HCT116 (cell line): ENCODE results near the gene GFOD1. TPM values are rescaled to one million over a fixed set of nuclear protein-coding genes. Genes with fewer than 3 reads are reported as not detected.

Experiments
- ATAC-seq: fragments of 200-7000 bp; cut with Tn5 transposase; 2 replicates; pipeline ENCODE4 v1.9.1; 2020; ENCODE audit warnings: mild to moderate bottlenecking, moderate library complexity
- BruUV-seq: library from RNA; stranded (reverse); fragments of 400-500 nt; replicated peaks from 2 replicates; lab custom pipeline; 2021; lab: Mats Ljungman, UMichigan
- CTCF ChIA-PET: fragments of 300-600 bp; sonication (Branson Sonifier 250); formaldehyde crosslinking; loops from one replicate; lab custom pipeline; 2021; ENCODE audit warnings: antibody characterized with exemption; lab: Charles Lee
- POLR2A ChIA-PET: fragments of 300-600, 350-600 bp; sonication (Branson Sonifier 250); formaldehyde crosslinking; loops from one replicate; lab custom pipeline; 2021; ENCODE audit warnings: antibody characterized with exemption; lab: Charles Lee
- RAD21 ChIA-PET, 2 experiments: fragments of 300-600 bp; sonication (Branson Sonifier 250); formaldehyde crosslinking; loops; one replicate each; lab custom pipeline; 2023; ENCODE audit warnings: low total read pairs in 2 of 2; ENCODE audit not compliant: uncharacterized antibody in 2 of 2, unreplicated experiment in 2 of 2, low non-redundant PET in 1 of 2; lab: Charles Lee
- DNase-seq: peaks from one replicate; pipeline ENCODE4 v3.0.0-alpha.2; 2010; ENCODE audit warnings: low read depth, low spot score
- H2AFZ ChIP-seq: fragments of 200-600 bp; shearing (Covaris generic), sonication (generic); 2 replicates; pipeline ENCODE4 v1.6.1; 2017; ENCODE audit warnings: low read depth, mixed run types, mixed read lengths, antibody characterized with exemption, low read length; ENCODE audit not compliant: poor library complexity, severe bottlenecking
- H3K27ac ChIP-seq: 2 replicates; pipeline ENCODE4 v1.5.1; 2012; ENCODE audit warnings: low read depth, low read length
- H3K27me3 ChIP-seq: fragments of 200-600 bp; sonication (generic); 2 replicates; pipeline ENCODE4 v1.6.1; 2016; ENCODE audit warnings: mixed run types, low read length, mixed read lengths; ENCODE audit not compliant: insufficient read depth
- H3K36me3 ChIP-seq, 2 experiments: fragments of 200-500 bp in 1 of 2; fragments of 200-600 bp in 1 of 2; sonication (Bioruptor generic) in 1 of 2; sonication (generic) in 1 of 2; 2 replicates each; pipeline versions ENCODE4 v1.5.1 to v1.6.1; 2014 to 2016; ENCODE audit warnings: low read length in 2 of 2, inconsistent platforms in 1 of 2, mixed read lengths in 1 of 2, mixed run types in 1 of 2; ENCODE audit not compliant: insufficient read depth in 2 of 2, control insufficient read depth in 1 of 2
- H3K4me1 ChIP-seq, 2 experiments: fragments of 200-600 bp in 1 of 2; sonication (generic) in 1 of 2; 2 replicates each; pipeline versions ENCODE4 v1.5.1 to v1.6.1; 2012 to 2017; ENCODE audit warnings: low read length in 2 of 2, inconsistent platforms in 1 of 2, mild to moderate bottlenecking in 1 of 2, mixed read lengths in 1 of 2, mixed run types in 1 of 2, moderate library complexity in 1 of 2; ENCODE audit not compliant: insufficient read depth in 2 of 2, control insufficient read depth in 1 of 2
- H3K4me2 ChIP-seq: fragments of 200-600 bp; sonication (generic); 2 replicates; pipeline ENCODE4 v1.6.1; 2017; ENCODE audit warnings: mixed run types, low read length, mixed read lengths
- H3K4me3 ChIP-seq, 2 experiments: fragments of 200-600 bp in 1 of 2; sonication (generic) in 1 of 2; replicated peaks in 1 of 2; 2 replicates each; pipeline ENCODE4 v1.5.1; 2011 to 2016; ENCODE audit warnings: low read length in 2 of 2, control low read depth in 1 of 2, low read depth in 1 of 2, mild to moderate bottlenecking in 1 of 2, mixed read lengths in 1 of 2, mixed run types in 1 of 2
- H3K79me2 ChIP-seq: fragments of 200-600 bp; sonication (generic); 2 replicates; pipeline ENCODE4 v1.6.1; 2017; ENCODE audit warnings: mild to moderate bottlenecking, mixed run types, low read length, moderate library complexity, mixed read lengths; ENCODE audit not compliant: insufficient read depth
- H3K9ac ChIP-seq: fragments of 200-600 bp; sonication (generic); 2 replicates; pipeline ENCODE4 v1.6.1; 2016; ENCODE audit warnings: low read length, mixed read lengths
- H3K9me2 ChIP-seq: fragments of 200-600 bp; sonication (generic), shearing (Covaris generic); 2 replicates; pipeline ENCODE4 v1.6.1; 2017; ENCODE audit warnings: mixed run types, mild to moderate bottlenecking, moderate library complexity; ENCODE audit not compliant: insufficient read depth
- H3K9me3 ChIP-seq, 2 experiments: fragments of 200-500 bp in 1 of 2; fragments of 200-600 bp in 1 of 2; sonication (Bioruptor generic) in 1 of 2; sonication (generic) in 1 of 2; 2 replicates each; pipeline ENCODE4 v1.6.1; 2014 to 2017; ENCODE audit warnings: low read length in 2 of 2, mixed read lengths in 2 of 2, inconsistent platforms in 1 of 2, low read depth in 1 of 2, mild to moderate bottlenecking in 1 of 2, mixed run types in 1 of 2, moderate library complexity in 1 of 2; ENCODE audit not compliant: control insufficient read depth in 1 of 2, insufficient read depth in 1 of 2
- H4K20me1 ChIP-seq: fragments of 200-600 bp; sonication (generic), shearing (Covaris generic); 2 replicates; pipeline ENCODE4 v1.6.1; 2017; ENCODE audit warnings: mixed run types, mild to moderate bottlenecking, moderate library complexity; ENCODE audit not compliant: insufficient read depth
- CBX3 ChIP-seq: IDR thresholded peaks from 2 replicates; pipeline ENCODE4 v1.6.1; 2012; ENCODE audit warnings: low read depth
- ELF1 ChIP-seq: IDR thresholded peaks from 2 replicates; pipeline ENCODE4 v1.6.1; 2012; ENCODE audit warnings: low read depth, borderline replicate concordance
- JUND ChIP-seq: IDR thresholded peaks from 2 replicates; pipeline ENCODE4 v1.6.1; 2012
- POLR2AphosphoS5 ChIP-seq: IDR thresholded peaks from 2 replicates; pipeline ENCODE4 v1.6.1; 2011; ENCODE audit warnings: mild to moderate bottlenecking, low read depth, low read length, moderate library complexity
- RAD21 ChIP-seq: IDR thresholded peaks from 2 replicates; pipeline ENCODE4 v1.6.1; 2012; ENCODE audit warnings: low read depth, mild to moderate bottlenecking
- SP1 ChIP-seq: IDR thresholded peaks from 2 replicates; pipeline ENCODE4 v1.6.1; 2012; ENCODE audit warnings: low read depth
- SRF ChIP-seq: IDR thresholded peaks from 2 replicates; pipeline ENCODE4 v1.6.1; 2012; ENCODE audit warnings: low read depth
- TCF7L2 ChIP-seq: IDR thresholded peaks from 2 replicates; pipeline ENCODE4 v1.7.0; 2011; ENCODE audit warnings: borderline replicate concordance, inconsistent platforms; ENCODE audit not compliant: insufficient read depth, insufficient read length; ENCODE audit errors: extremely low read depth
- ZFX ChIP-seq: fragments of 450-650 bp; IDR thresholded peaks from 2 replicates; pipeline ENCODE4 v1.6.1; 2017
- intact Hi-C: fragments of 100-400 bp; cut with micrococcal nuclease; formaldehyde crosslinking; loops from 2 replicates; pipeline ENCODE4 v1.10.0; 2022
- total RNA-seq: library from RNA; stranded (reverse); gene quantifications from one replicate; pipeline ENCODE4 v1.2.1, GENCODE V29; 2021; ENCODE audit not compliant: unreplicated experiment
- TF ChIP-seq, protein P1 (sequence below): IDR thresholded peaks from 2 replicates; pipeline ENCODE4 v1.6.1; 2012; ENCODE audit warnings: low read depth
- TF ChIP-seq, protein P2 (sequence below), 3 experiments: fragments of 200-600 bp in 1 of 3; sonication (generic) in 1 of 3; IDR thresholded peaks in 2 of 3; conservative IDR thresholded peaks in 1 of 3; 2 replicates each; pipeline ENCODE4 v1.5.1; 2012 to 2017; ENCODE audit warnings: low read depth in 2 of 3, low read length in 2 of 3, antibody characterized with exemption in 1 of 3, borderline replicate concordance in 1 of 3, control low read depth in 1 of 3, mild to moderate bottlenecking in 1 of 3, mixed read lengths in 1 of 3, mixed run types in 1 of 3, moderate library complexity in 1 of 3; ENCODE audit not compliant: insufficient read depth in 1 of 3
- TF ChIP-seq, protein P3 (sequence below): IDR thresholded peaks from 2 replicates; pipeline ENCODE4 v1.6.1; 2011; ENCODE audit warnings: mild to moderate bottlenecking, low read length, moderate library complexity; ENCODE audit not compliant: insufficient replicate concordance; ENCODE audit errors: extremely low read depth
- TF ChIP-seq, protein P4 (sequence below): IDR thresholded peaks from 2 replicates; pipeline ENCODE4 v1.6.1; 2012

Gene GFOD1
- total RNA-seq, 1 experiment from 2014 or later = 3.8 TPM

DNA sequence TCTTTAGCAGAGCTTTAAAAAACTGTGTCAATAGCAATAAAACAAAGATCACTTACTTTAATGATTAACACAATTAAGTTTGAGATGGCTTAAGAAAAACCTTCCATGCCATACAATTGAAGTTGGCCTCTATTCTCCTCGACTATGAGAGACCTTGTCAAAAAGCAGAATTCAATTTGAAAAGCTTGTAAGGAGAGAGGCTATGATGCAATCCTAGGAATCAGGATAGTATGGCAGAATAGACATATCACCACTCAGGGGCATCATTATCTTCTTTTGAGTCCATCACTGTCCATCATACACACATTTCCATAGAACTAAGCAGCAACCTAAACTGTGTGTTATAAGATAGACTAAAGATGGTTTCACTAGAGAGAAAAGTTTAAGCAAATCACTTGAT, 176.2 kb downstream of the GFOD1 start:
- H3K27me3 ChIP-seq = no peaks in the 10 kb centered on the region
- intact Hi-C loops = no loop called here
- H4K20me1 ChIP-seq = no peaks in the 10 kb centered on the region
- peaks cover 0 to 8% of the 10 kb centered on the region in 2 experiments; a peak in 2 of 4 replicates for H3K36me3 ChIP-seq
- H2AFZ ChIP-seq = no peak overlapping the region
- ChIA-PET RAD21 (no interaction called here), CTCF (no interaction called here), POLR2A (no interaction called here)
- BruUV-seq = no TSS peak
- H3K4me2 ChIP-seq = no peak overlapping the region
- no peak overlapping the region for H3K27ac ChIP-seq
- H3K79me2 ChIP-seq = no peaks in the 10 kb centered on the region
- TF ChIP-seq, protein P1, sequence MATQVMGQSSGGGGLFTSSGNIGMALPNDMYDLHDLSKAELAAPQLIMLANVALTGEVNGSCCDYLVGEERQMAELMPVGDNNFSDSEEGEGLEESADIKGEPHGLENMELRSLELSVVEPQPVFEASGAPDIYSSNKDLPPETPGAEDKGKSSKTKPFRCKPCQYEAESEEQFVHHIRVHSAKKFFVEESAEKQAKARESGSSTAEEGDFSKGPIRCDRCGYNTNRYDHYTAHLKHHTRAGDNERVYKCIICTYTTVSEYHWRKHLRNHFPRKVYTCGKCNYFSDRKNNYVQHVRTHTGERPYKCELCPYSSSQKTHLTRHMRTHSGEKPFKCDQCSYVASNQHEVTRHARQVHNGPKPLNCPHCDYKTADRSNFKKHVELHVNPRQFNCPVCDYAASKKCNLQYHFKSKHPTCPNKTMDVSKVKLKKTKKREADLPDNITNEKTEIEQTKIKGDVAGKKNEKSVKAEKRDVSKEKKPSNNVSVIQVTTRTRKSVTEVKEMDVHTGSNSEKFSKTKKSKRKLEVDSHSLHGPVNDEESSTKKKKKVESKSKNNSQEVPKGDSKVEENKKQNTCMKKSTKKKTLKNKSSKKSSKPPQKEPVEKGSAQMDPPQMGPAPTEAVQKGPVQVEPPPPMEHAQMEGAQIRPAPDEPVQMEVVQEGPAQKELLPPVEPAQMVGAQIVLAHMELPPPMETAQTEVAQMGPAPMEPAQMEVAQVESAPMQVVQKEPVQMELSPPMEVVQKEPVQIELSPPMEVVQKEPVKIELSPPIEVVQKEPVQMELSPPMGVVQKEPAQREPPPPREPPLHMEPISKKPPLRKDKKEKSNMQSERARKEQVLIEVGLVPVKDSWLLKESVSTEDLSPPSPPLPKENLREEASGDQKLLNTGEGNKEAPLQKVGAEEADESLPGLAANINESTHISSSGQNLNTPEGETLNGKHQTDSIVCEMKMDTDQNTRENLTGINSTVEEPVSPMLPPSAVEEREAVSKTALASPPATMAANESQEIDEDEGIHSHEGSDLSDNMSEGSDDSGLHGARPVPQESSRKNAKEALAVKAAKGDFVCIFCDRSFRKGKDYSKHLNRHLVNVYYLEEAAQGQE = no peak
- TF ChIP-seq SRF (no peak), POLR2AphosphoS5 (no peak), SP1 (no peak), ZFX (no peak), TCF7L2 (no peak), JUND (no peak), CBX3 (no peak), RAD21 (no peak), ELF1 (no peak)
- TF ChIP-seq, protein P2, sequence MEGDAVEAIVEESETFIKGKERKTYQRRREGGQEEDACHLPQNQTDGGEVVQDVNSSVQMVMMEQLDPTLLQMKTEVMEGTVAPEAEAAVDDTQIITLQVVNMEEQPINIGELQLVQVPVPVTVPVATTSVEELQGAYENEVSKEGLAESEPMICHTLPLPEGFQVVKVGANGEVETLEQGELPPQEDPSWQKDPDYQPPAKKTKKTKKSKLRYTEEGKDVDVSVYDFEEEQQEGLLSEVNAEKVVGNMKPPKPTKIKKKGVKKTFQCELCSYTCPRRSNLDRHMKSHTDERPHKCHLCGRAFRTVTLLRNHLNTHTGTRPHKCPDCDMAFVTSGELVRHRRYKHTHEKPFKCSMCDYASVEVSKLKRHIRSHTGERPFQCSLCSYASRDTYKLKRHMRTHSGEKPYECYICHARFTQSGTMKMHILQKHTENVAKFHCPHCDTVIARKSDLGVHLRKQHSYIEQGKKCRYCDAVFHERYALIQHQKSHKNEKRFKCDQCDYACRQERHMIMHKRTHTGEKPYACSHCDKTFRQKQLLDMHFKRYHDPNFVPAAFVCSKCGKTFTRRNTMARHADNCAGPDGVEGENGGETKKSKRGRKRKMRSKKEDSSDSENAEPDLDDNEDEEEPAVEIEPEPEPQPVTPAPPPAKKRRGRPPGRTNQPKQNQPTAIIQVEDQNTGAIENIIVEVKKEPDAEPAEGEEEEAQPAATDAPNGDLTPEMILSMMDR (IDR thresholded peaks at IDR 0.05 in 2 of 3, conservative IDR thresholded peaks at IDR 0.05 in 1 of 3; ENCODE audit: borderline replicate concordance in 1 of 3, insufficient read depth in 1 of 3, low read depth in 2 of 3, low read length in 2 of 3) = no peak
- TF ChIP-seq, protein P3, sequence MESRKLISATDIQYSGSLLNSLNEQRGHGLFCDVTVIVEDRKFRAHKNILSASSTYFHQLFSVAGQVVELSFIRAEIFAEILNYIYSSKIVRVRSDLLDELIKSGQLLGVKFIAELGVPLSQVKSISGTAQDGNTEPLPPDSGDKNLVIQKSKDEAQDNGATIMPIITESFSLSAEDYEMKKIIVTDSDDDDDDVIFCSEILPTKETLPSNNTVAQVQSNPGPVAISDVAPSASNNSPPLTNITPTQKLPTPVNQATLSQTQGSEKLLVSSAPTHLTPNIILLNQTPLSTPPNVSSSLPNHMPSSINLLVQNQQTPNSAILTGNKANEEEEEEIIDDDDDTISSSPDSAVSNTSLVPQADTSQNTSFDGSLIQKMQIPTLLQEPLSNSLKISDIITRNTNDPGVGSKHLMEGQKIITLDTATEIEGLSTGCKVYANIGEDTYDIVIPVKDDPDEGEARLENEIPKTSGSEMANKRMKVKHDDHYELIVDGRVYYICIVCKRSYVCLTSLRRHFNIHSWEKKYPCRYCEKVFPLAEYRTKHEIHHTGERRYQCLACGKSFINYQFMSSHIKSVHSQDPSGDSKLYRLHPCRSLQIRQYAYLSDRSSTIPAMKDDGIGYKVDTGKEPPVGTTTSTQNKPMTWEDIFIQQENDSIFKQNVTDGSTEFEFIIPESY = no peak
- TF ChIP-seq, protein P4, sequence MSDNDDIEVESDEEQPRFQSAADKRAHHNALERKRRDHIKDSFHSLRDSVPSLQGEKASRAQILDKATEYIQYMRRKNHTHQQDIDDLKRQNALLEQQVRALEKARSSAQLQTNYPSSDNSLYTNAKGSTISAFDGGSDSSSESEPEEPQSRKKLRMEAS = no peak
- ATAC-seq = no peak
- H3K9ac ChIP-seq = no peak overlapping the region
- H3K9me3 ChIP-seq = no peaks in the 10 kb centered on the region
- no peak overlapping the region for H3K4me3 ChIP-seq
- no peaks in the 10 kb centered on the region for H3K9me2 ChIP-seq
- peaks cover 0 to 9% of the 10 kb centered on the region in 2 experiments; a peak in 1 of 4 replicates for H3K4me1 ChIP-seq
- DNase-seq = no peak
